ENCODE results near the gene DEAF1. TPM values are rescaled to one million over a fixed set of nuclear protein-coding genes. Genes with fewer than 3 reads are reported as not detected.

Gene DEAF1
- total and polyA plus RNA-seq, 2 donors (not counting 3 experiments of a cell fraction or from before 2014, with no cell fraction given) = 43.6 to 55.7 TPM

DNA sequence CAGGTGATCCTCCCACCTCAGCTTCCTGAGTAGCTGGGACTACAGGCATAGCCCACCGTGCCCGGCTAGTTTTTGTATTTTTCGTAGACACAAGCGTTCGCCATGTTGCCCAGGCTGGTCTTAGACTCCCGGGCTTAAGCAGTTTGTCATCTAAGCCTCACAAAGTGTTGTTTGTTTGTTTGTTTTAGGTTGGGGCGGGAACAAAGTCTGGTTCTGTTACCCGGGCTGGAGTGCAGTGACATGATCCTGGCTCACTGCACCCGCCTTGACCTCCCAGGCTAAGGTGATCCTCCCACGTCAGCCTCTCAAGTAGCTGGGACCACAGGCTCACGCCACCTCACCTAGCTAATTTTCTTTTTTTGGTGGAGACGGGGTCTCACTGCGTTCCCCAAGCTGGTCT, 91.9 kb downstream of the DEAF1 start:
- peaks cover 21 to 68% of the 10 kb centered on the region in 2 experiments for H3K36me3 ChIP-seq (ENCODE audit: control insufficient read depth in 2 of 2, extremely low read depth in 1 of 2, insufficient read depth in 2 of 2, low read length in 2 of 2)
- H3K9ac ChIP-seq (replicated peaks; ENCODE audit: extremely low read depth, insufficient read depth, low read length) = no peak overlapping the region
- ChIA-PET CTCF (no interaction called here), POLR2A (no interaction called here)
- no peak overlapping the region for H3K27ac ChIP-seq (ENCODE audit: insufficient read depth, low read depth, low read length)
- H3K4me1 ChIP-seq (ENCODE audit: control insufficient read depth, extremely low read depth, insufficient read depth, low read length) = no peaks in the 10 kb centered on the region
- H3K27me3 ChIP-seq (ENCODE audit: control insufficient read depth in 2 of 2, insufficient read depth in 2 of 2, low read length in 2 of 2) = no peaks in the 10 kb centered on the region
- DNase-seq (ENCODE audit: low read depth, low spot score) = no peak
- no peak for FAIRE-seq
- no peak overlapping the region for H3K4me3 ChIP-seq (replicated peaks in 1 of 3; ENCODE audit: insufficient read depth in 1 of 3, low read depth in 1 of 3, low read length in 3 of 3)
- H3K4me2 ChIP-seq (ENCODE audit: insufficient read depth, low read length) = no peak overlapping the region
- TF ChIP-seq JUN (IDR thresholded peaks at IDR 0.05; ENCODE audit: borderline replicate concordance, insufficient read depth, insufficient read length, low read depth) (no peak), GATA2 (IDR thresholded peaks at IDR 0.05; ENCODE audit: insufficient read depth, insufficient read length, low read depth, low read length) (no peak), CTCF (IDR thresholded peaks at IDR 0.05; ENCODE audit: extremely low read depth in 1 of 2, insufficient read depth in 1 of 2, low read depth in 1 of 2, low read length in 2 of 2) (no peak), POLR2A (IDR thresholded peaks at IDR 0.05; ENCODE audit: low read depth, low read length) (no peak), POLR2AphosphoS5 (IDR thresholded peaks at IDR 0.05; ENCODE audit: insufficient read depth, low read depth, low read length) (no peak), FOS (IDR thresholded peaks at IDR 0.05; ENCODE audit: borderline replicate concordance, insufficient read depth, low read length) (no peak), MYC (IDR thresholded peaks at IDR 0.05; ENCODE audit: low read depth, low read length) (no peak), EZH2 (IDR thresholded peaks at IDR 0.05; ENCODE audit: borderline replicate concordance, low read depth, low read length, severe bottlenecking) (no peak)
- TF ChIP-seq, protein P1, sequence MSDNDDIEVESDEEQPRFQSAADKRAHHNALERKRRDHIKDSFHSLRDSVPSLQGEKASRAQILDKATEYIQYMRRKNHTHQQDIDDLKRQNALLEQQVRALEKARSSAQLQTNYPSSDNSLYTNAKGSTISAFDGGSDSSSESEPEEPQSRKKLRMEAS (IDR thresholded peaks at IDR 0.05; ENCODE audit: insufficient read depth, insufficient read length) = no peak
- intact Hi-C loops (cut with micrococcal nuclease) (no loop called here), dilution Hi-C loops (cut with MboI; ENCODE audit: extremely low pct_ligation_motif_present, low sequenced_read_pairs) (no loop called here)
- H2AFZ ChIP-seq (ENCODE audit: low read depth, low read length) = no peak overlapping the region
- H3K9me3 ChIP-seq (replicated peaks; ENCODE audit: control insufficient read depth, insufficient read depth, low read length) = no peaks in the 10 kb centered on the region
- no peaks in the 10 kb centered on the region for H3K9me1 ChIP-seq (replicated peaks; ENCODE audit: control insufficient read depth, extremely low read depth, insufficient read depth, low read length)
- no TSS peak for BruUV-seq (replicated peaks)
- H4K20me1 ChIP-seq (replicated peaks; ENCODE audit: control insufficient read depth, extremely low read depth, insufficient read depth, low read length) = no peaks in the 10 kb centered on the region
- H3K79me2 ChIP-seq (ENCODE audit: control insufficient read depth, insufficient read depth, low read length) = no peaks in the 10 kb centered on the region

Data from endothelial cell of umbilical vein (primary cell).